ENCODE data around the gene SERTAD4. TPM values are rescaled to one million over a fixed set of nuclear protein-coding genes. Genes with fewer than 3 reads are reported as not detected.

SERTAD4 gene
- total and polyA plus RNA-seq, 10 of the 15 experiments (the other 5 are each of a cell fraction or from before 2014, with no cell fraction given) = not detected

- Histone ChIP-seq H3K79me2 (ENCODE audit: control insufficient read depth, insufficient read depth, low read length) (no peaks in the 10 kb centered on the region), H3K9ac (ENCODE audit: control insufficient read depth, insufficient read depth, low read length) (no peak overlapping the region), H3K27me3 (replicated peaks in 1 of 2; ENCODE audit: control insufficient read depth in 2 of 2, insufficient read depth in 2 of 2, low read length in 1 of 2) (peaks cover 8 to 9% of the 10 kb centered on the region in 2 experiments), H3K4me2 (ENCODE audit: control insufficient read depth, insufficient read depth) (no peak overlapping the region), H4K20me1 (ENCODE audit: control insufficient read depth, insufficient read depth) (no peaks in the 10 kb centered on the region), H3K27ac (ENCODE audit: control insufficient read depth, insufficient read depth) (no peak overlapping the region), H2AFZ (ENCODE audit: control insufficient read depth, low read depth, low read length) (no peak overlapping the region), H3K4me3 (no peak overlapping the region), H3K9me3 (replicated peaks; ENCODE audit: control insufficient read depth, insufficient read depth, low read length) (no peaks in the 10 kb centered on the region), H3K4me1 (ENCODE audit: control insufficient read depth, insufficient read depth, low read length) (no peaks in the 10 kb centered on the region), H3K36me3 (ENCODE audit: control insufficient read depth in 2 of 2, insufficient read depth in 2 of 2, low read length in 1 of 2) (no peaks in the 10 kb centered on the region)
- BruUV-seq (replicated peaks) = no TSS peak
- ChIA-PET RAD21 (ENCODE audit: unreplicated experiment) (no interaction called here), SMC1A (ENCODE audit: uncharacterized antibody, unreplicated experiment) (no interaction called here), CTCF (interaction anchor here (0.6 kb wide), 1 partner anchor 167 kb away, joined by 3 read pairs; no protein-coding TSS in a partner anchor), POLR2A (no interaction called here)
- no peak for DNase-seq (ENCODE audit: low read depth, low spot score)
- FAIRE-seq = no peak
- ATAC-seq = no peak
- TF ChIP-seq ZNF274 (IDR thresholded peaks at IDR 0.05; ENCODE audit: insufficient read depth, insufficient read length) = no peak
- TF ChIP-seq EGR1 (IDR thresholded peaks at IDR 0.05; ENCODE audit: borderline replicate concordance in 1 of 2, low read depth in 2 of 2, low read length in 2 of 2) = no peak
- TF ChIP-seq SP1 (IDR thresholded peaks at IDR 0.05; ENCODE audit: low read depth, low read length) = no peak
- no peak for TF ChIP-seq ZBTB33 (IDR thresholded peaks at IDR 0.05)
- TF ChIP-seq ASH2L (IDR thresholded peaks at IDR 0.05; ENCODE audit: borderline replicate concordance, low read depth) = no peak
- no peak for TF ChIP-seq SUPT20H (IDR thresholded peaks at IDR 0.05; ENCODE audit: borderline replicate concordance, control insufficient read depth, low read depth, low read length)
- no peak for TF ChIP-seq KLF5 (IDR thresholded peaks at IDR 0.05; ENCODE audit: partially characterized antibody)
- no peak for TF ChIP-seq IRF5 (IDR thresholded peaks at IDR 0.05; ENCODE audit: borderline replicate concordance)
- TF ChIP-seq BCL11A (IDR thresholded peaks at IDR 0.05; ENCODE audit: low read depth, low read length) = no peak
- TF ChIP-seq IKZF2 (IDR thresholded peaks at IDR 0.05) = no peak
- TF ChIP-seq CHD4 (IDR thresholded peaks at IDR 0.05) = no peak
- TF ChIP-seq USF2 (IDR thresholded peaks at IDR 0.05; ENCODE audit: borderline replicate concordance, low read depth, low read length) = no peak
- no peak for TF ChIP-seq BRCA1 (IDR thresholded peaks at IDR 0.05; ENCODE audit: low read depth, low read length)
- WGBS (ENCODE audit: insufficient coverage, insufficient replicate concordance, low lambda C conversion rate, missing lambda C conversion rate) = 73% methylated on average over 3 of the region's 3 CpGs
- in situ Hi-C loops (cut with MboI) = no loop called here
- intact Hi-C loops (cut with micrococcal nuclease; ENCODE audit: unreplicated experiment) = no loop called here
These were observed 2.9 kb downstream of the SERTAD4 start for GRCh38 chr1:210235363-210236053.
